ENCODE measurements around the gene LIG3.
"Not testable (repeated sequence)": the region's sequence is repeated elsewhere in the genome, so short reads cannot be mapped to it uniquely, and the experiment has no call there.

Gene LIG3

GRCh38 chr17:34999456-34999855, 19.1 kb downstream of the LIG3 start:
- DNase-seq (ENCODE audit: low read depth in 2 of 2): no peak

- not testable (repeated sequence) for DNase-seq (ENCODE audit: low read depth in 2 of 2)
Observed at GRCh38 chr17:35000965-35001364, 20.7 kb downstream of the LIG3 start.

GRCh38 chr17:35001549-35001948, 21.2 kb downstream of the LIG3 start:
- DNase-seq (ENCODE audit: low read depth in 2 of 2): no peak

- DNase-seq (ENCODE audit: low read depth in 2 of 2): no peak
Observed at GRCh38 chr17:35002876-35003551, 22.7 kb downstream of the LIG3 start.

GRCh38 chr17:35003778-35004177, 23.5 kb downstream of the LIG3 start:
- no peak for DNase-seq (ENCODE audit: low read depth in 2 of 2)

GRCh38 chr17:35006345-35006744, 26.0 kb downstream of the LIG3 start:
- no peak for DNase-seq (ENCODE audit: low read depth in 2 of 2)

GRCh38 chr17:35006961-35007360, 26.6 kb downstream of the LIG3 start:
- no peak for DNase-seq (ENCODE audit: low read depth in 2 of 2)

GRCh38 chr17:35010093-35010492, 29.8 kb downstream of the LIG3 start:
- DNase-seq (ENCODE audit: low read depth in 2 of 2): no peak

- no peak for DNase-seq (ENCODE audit: low read depth in 2 of 2)
Observed at GRCh38 chr17:35011671-35012216, 31.4 kb downstream of the LIG3 start.

- no peak for DNase-seq (ENCODE audit: low read depth in 2 of 2)
Observed at GRCh38 chr17:35016369-35016768, 36.1 kb downstream of the LIG3 start.

GRCh38 chr17:35017021-35017420, 36.7 kb downstream of the LIG3 start:
- no peak for DNase-seq (ENCODE audit: low read depth in 2 of 2)

- no peak for DNase-seq (ENCODE audit: low read depth in 2 of 2)
Observed at GRCh38 chr17:35018814-35019213, 38.5 kb downstream of the LIG3 start.

- no peak for DNase-seq (ENCODE audit: low read depth in 2 of 2)
Observed at GRCh38 chr17:35019386-35020179, 39.3 kb downstream of the LIG3 start.

- no peak for DNase-seq (ENCODE audit: low read depth in 2 of 2)
Observed at GRCh38 chr17:35021520-35022380, 41.4 kb downstream of the LIG3 start.

- DNase-seq (ENCODE audit: low read depth in 2 of 2): peak; percentile 50 to 52
Observed at GRCh38 chr17:35022536-35023063, 42.3 kb downstream of the LIG3 start.

- DNase-seq (ENCODE audit: low read depth in 2 of 2): no peak
Observed at GRCh38 chr17:35023538-35023937, 43.2 kb downstream of the LIG3 start.

- no peak for DNase-seq (ENCODE audit: low read depth in 2 of 2)
Observed at GRCh38 chr17:35025541-35025940, 45.2 kb downstream of the LIG3 start.

GRCh38 chr17:35028097-35028496, 47.8 kb downstream of the LIG3 start:
- not testable (repeated sequence) for DNase-seq (ENCODE audit: low read depth in 2 of 2)

- DNase-seq (ENCODE audit: low read depth in 2 of 2): no peak
Observed at GRCh38 chr17:35028531-35029262, 48.4 kb downstream of the LIG3 start.

GRCh38 chr17:35030780-35031179, 50.5 kb downstream of the LIG3 start:
- no peak for DNase-seq (ENCODE audit: low read depth in 2 of 2)

GRCh38 chr17:35038453-35038852, 58.1 kb downstream of the LIG3 start:
- no peak for DNase-seq (ENCODE audit: low read depth in 2 of 2)

All from activated CD4-positive, alpha-beta T cell treated with anti-CD3 and anti-CD28 coated beads for 24 hours (primary cell).